ENCODE results near the gene BOLA3.
"Not testable (repeated sequence)": the region's sequence is repeated elsewhere in the genome, so short reads cannot be mapped to it uniquely, and the experiment has no call there.

Gene BOLA3

DNA sequence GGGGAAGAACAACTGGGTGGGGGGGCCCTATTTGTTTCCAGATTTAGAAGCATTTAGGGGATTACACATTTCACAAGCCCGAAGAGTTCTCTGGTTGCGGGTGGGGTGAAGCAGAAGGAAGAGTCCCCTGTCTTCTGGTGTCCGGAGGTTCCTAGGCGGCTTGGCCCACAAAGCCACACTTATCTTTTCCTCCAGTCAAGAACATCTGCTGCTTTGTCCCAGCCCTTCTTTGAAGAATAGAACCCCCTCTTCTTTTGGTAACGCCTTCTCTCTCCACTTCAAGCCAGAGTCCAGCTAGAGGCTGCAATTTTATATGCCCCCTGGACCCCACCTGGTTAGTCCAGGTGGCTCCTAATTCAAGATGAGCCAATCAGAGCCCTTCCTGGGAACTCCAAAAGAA, 15.8 kb downstream of the BOLA3 start:
- Mint-ChIP-seq H3K36me3 (ENCODE audit: low read depth) (peaks cover 16% of the 10 kb centered on the region), H3K4me3 (no peak overlapping the region), H3K4me1 (no peaks in the 10 kb centered on the region), H3K9me3 (no peaks in the 10 kb centered on the region), H3K27ac (no peak overlapping the region), H3K27me3 (peaks cover 2% of the 10 kb centered on the region)
- ATAC-seq, result no peak
- DNase-seq, result no peak

DNA sequence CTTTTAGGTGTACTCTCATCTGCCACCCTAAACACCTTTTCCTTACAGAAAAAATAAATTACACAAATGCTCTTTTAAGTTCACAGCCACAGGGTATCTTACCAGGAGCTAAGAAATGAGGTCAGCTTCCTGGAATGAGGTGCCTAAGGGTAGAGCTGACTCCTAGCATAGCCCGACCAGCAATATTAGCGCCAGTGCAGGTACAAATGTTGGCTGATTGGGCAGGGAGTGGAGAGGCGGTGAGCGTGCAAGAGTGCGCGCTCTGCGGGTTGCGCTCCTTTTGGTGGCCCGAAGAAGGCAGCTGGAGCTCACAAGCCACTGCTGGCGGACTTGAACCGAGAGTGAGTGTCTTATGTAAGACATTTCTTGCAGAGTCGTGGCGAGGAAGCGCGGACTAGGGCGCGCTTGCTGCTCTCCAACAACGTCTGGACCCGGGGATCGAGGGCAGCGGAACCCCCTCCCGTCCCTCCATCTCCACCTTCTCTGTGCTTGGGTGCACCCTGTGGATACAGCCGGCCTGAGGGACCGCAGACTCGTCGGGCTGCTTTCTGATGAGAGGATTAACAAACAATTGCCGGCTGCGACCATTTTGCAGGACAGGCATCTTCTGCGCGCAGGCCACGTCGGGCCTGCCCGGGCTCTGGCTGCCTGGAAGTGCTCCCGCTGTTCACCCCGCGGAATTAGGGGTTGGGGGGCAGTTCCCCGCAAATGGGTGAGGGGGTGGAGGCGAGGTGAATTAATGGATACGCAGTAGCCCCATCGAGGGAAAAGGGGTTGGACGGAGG, 17.3 kb downstream of the BOLA3 start:
- H3K9me3 Mint-ChIP-seq, result no peaks in the 10 kb centered on the region
- H3K27me3 Mint-ChIP-seq, result peaks cover 2% of the 10 kb centered on the region
- no peak overlapping the region for H3K27ac Mint-ChIP-seq
- no peaks in the 10 kb centered on the region for H3K4me1 Mint-ChIP-seq
- ATAC-seq (no peak), DNase-seq (no peak)
- no peak overlapping the region for H3K4me3 Mint-ChIP-seq
- peaks cover 16% of the 10 kb centered on the region for H3K36me3 Mint-ChIP-seq (ENCODE audit: low read depth)

DNA sequence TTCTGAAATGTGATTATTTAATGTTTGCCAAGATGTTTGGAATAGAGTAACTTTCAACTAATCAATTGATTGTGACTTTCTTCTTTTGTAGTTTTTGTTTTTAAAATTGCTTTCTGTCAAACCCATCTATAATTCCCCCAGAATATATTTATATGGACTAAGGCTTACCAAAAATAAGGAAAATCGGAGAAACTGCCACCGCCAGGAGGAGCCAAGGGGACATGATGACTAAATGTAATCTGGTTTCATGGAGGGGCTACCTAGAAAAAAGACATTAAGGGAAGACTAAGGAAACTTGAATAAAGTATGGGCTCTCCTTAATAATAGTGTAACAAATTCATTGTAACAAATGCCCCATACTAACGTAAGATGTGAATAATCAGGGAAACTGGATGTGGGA, 19.5 kb downstream of the BOLA3 start:
- DNase-seq (no peak), ATAC-seq (no peak)
- no peak overlapping the region for H3K4me3 Mint-ChIP-seq
- peaks cover 2% of the 10 kb centered on the region for H3K36me3 Mint-ChIP-seq (ENCODE audit: low read depth)
- no peak overlapping the region for H3K27ac Mint-ChIP-seq
- H3K27me3 Mint-ChIP-seq, result peaks cover 2% of the 10 kb centered on the region
- no peaks in the 10 kb centered on the region for H3K9me3 Mint-ChIP-seq
- no peaks in the 10 kb centered on the region for H3K4me1 Mint-ChIP-seq

DNA sequence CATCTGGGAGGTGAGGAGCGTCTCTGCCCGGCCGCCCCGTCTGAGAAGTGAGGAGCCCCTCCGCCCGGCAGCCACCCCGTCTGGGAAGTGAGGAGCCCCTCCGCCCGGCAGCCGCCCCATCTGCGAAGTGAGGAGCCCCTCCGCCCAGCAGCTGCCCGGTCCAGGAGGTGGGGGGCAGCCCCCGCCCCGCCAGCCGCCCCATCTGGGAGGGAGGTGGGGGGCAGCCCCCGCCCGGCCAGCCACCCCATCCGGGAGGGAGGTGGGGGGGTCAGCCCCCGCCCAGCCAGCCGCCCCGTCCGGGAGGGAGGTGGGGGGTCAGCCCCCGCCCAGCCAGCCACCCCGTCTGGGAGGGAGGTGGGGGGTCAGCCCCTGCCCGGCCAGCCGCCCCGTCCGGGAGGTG, 23.8 kb downstream of the BOLA3 start:
- not testable (repeated sequence) for DNase-seq, H3K27ac Mint-ChIP-seq, ATAC-seq, H3K4me1 Mint-ChIP-seq, H3K4me3 Mint-ChIP-seq, H3K27me3 Mint-ChIP-seq
- H3K36me3 Mint-ChIP-seq (ENCODE audit: low read depth), result peaks cover 11% of the 10 kb centered on the region
- peaks cover 22% of the 10 kb centered on the region for H3K9me3 Mint-ChIP-seq

DNA sequence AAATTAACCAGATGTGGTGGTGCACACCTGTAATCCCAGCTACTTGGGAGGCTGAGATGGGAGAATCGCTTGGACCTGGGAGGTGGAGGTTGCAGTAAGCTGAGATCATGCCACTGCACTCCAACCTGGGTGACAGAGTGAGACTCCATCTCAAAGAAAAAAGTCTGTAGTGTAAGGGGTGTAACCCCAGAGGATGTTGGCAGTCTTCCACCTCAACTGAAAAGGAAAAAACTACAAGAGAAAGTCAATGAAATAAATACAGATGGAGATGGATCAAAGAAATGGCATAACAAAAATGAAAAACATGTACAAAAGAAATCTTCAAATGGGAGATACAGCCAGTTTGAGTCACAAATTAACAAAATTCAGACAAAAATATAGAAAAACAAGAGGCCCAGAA, 25.9 kb downstream of the BOLA3 start:
- Mint-ChIP-seq H3K36me3 (ENCODE audit: low read depth) (peaks cover 11% of the 10 kb centered on the region), H3K9me3 (peaks cover 22% of the 10 kb centered on the region)
- H3K27me3 Mint-ChIP-seq, H3K4me3 Mint-ChIP-seq, H3K4me1 Mint-ChIP-seq, ATAC-seq, DNase-seq, H3K27ac Mint-ChIP-seq: not testable (repeated sequence)

DNA sequence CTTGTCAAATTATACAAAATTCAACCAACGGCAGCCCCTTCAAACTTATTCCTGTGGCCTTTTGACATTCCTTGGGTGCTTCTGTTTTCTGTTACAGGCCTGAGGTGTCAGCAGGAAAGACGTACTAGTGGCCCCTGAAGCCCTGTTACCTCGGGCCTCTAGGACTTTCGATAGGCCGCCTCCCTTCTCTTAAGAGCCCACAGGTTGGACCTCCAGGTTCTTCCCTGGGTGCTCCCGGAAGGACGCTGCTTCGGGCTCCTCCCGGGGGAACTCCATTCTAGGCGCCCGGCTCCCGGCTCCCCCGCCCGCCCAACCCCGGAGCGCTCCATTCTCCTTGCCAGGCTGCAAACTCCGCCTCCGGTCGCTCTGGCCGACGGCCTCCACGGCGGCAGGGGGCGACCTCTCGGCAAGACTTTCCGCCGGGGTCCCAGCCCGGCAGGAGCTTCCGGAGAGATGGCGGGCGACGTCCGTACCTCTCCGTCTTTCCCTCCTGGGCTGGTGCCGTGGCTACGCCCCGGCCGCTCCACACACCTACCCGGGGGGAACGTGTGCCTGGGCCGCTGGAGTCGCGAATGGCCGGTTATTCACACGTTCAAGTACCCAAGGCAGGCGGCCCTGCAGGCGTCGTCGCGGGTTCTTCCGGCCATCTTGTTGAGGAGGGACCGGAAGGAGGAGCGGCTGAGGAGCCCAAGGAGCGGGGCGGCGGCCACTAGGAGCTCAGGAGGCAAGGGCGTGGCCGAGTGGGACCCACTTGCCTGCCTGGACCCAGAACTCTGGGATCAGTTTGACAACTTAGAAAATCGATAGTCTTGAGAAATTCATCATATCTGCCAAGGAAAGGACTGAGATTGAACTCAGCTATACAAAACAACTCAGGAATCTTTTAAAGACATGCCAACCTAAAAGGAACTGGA, 27.5 kb downstream of the BOLA3 start:
- Mint-ChIP-seq H3K27me3 (peaks cover 7% of the 10 kb centered on the region), H3K4me1 (peaks cover 9% of the 10 kb centered on the region), H3K27ac (peak overlapping the region; percentile 83), H3K9me3 (peaks cover 22% of the 10 kb centered on the region), H3K4me3 (peak overlapping the region; percentile 85), H3K36me3 (ENCODE audit: low read depth) (peaks cover 11% of the 10 kb centered on the region)
- ATAC-seq (peak; percentile 99), DNase-seq (peak; percentile 91)

DNA sequence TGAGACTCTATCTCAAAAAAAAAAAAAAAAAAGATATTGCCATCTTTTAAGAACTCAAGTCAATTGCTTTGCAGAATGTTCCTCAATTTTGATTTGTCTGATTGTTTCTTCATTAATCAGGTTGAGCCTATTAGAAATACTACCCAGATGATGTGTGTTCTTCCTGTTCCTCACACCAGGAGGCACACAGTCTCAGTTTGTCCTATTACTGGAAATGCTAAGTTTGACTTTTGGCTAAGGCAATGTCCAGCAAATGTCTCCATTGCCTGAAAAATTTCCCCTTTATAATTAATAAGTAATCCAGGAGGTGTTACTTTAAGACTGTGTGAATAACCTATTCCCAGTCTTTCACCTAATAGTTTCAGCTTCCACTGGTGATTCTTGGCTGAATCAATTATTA, 28.4 kb downstream of the BOLA3 start:
- Mint-ChIP-seq H3K27me3 (peaks cover 8% of the 10 kb centered on the region), H3K4me1 (peaks cover 9% of the 10 kb centered on the region), H3K36me3 (ENCODE audit: low read depth) (peaks cover 11% of the 10 kb centered on the region), H3K9me3 (peaks cover 22% of the 10 kb centered on the region), H3K4me3 (no peak overlapping the region), H3K27ac (no peak overlapping the region)
- no peak for ATAC-seq
- no peak for DNase-seq

DNA sequence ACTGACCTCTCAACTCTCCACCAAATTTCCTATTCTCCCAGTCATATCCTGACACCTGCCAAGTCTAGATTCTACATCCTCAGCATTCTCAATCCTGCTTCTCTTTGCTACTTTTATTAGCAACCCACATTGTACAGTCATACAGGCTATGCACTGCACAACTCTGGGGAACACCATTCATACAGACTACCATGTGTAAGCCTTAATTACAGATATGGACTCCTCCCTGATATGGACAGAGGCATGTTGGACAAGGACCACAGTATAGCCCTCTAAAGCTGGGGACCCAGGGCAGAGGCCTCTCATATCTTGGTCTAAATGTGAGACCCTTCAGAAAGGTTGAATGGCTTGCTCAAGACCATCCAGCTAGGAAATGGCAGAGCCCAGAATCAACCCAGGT, 36.3 kb downstream of the BOLA3 start:
- ATAC-seq (no peak), DNase-seq (no peak)
- H3K4me3 Mint-ChIP-seq, result no peak overlapping the region
- H3K4me1 Mint-ChIP-seq, result no peaks in the 10 kb centered on the region
- no peak overlapping the region for H3K27ac Mint-ChIP-seq
- no peaks in the 10 kb centered on the region for H3K9me3 Mint-ChIP-seq
- H3K36me3 Mint-ChIP-seq (ENCODE audit: low read depth), result peaks cover 2% of the 10 kb centered on the region
- H3K27me3 Mint-ChIP-seq, result peaks cover 11% of the 10 kb centered on the region

DNA sequence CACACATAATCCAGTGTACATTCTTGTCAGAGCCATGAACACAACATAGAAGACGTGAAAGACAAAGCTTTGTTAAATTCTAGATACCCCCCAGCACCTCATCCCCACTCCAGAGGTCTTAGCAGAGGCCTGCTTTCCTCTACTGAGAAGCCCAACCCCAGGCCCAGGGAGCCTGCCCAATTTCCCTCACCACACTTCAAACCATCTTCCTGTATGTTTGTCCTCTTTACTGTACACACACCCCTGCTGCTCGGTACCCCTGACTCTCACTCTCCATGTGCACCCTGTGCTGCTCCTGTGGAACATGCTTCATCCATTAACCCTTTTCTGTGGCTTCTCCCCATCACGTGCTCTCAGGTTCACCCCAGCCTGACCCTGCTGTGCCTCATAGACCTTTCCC, 37.2 kb downstream of the BOLA3 start:
- ATAC-seq (no peak), DNase-seq (no peak)
- Mint-ChIP-seq H3K27me3 (peaks cover 8% of the 10 kb centered on the region), H3K36me3 (ENCODE audit: low read depth) (peaks cover 2% of the 10 kb centered on the region), H3K9me3 (no peaks in the 10 kb centered on the region), H3K4me1 (no peaks in the 10 kb centered on the region), H3K4me3 (no peak overlapping the region), H3K27ac (no peak overlapping the region)

DNA sequence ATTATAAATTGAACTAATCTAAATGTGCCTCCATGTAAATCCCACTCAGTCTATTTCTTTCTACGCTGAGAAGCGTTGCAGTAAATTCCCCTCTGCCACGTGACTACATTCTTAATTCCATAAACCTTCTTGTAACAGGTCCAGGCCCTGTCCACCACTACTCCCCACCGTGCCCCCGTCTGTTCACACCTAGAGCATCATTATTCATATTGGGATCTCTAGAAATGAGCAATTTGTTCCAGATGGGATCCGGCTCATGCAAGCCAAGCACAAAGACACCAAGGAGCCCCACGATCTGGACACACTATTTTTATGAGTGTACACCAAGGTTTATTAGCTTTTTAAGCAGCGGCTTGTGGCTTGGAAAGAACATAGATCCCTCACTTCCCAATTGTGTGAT, 38.2 kb downstream of the BOLA3 start:
- no peak for DNase-seq
- Mint-ChIP-seq H3K36me3 (ENCODE audit: low read depth) (peaks cover 2% of the 10 kb centered on the region), H3K9me3 (no peaks in the 10 kb centered on the region), H3K4me1 (no peaks in the 10 kb centered on the region), H3K4me3 (no peak overlapping the region), H3K27ac (no peak overlapping the region), H3K27me3 (peaks cover 4% of the 10 kb centered on the region)
- no peak for ATAC-seq

DNA sequence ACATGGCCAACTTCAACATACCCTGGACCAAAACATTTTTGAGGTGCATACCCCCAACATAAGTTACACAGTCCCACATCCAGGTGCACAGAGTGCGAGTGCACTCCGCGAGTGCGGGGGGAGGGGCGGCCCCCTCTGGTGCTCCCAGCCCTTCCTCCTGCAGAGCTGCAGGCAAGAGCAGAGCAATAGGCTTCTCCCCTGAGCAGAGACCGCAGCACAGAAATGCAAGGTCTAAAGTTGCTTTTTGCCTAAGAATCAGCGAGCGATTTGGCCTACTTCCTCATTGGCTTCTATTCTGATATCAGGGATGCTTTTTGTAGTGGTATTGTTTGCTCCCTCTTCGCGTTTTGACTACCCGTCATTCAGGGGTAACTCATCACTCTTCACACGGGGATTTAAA, 40.6 kb downstream of the BOLA3 start:
- H3K36me3 Mint-ChIP-seq (ENCODE audit: low read depth), result peaks cover 4% of the 10 kb centered on the region
- no peaks in the 10 kb centered on the region for H3K27me3 Mint-ChIP-seq
- H3K4me3 Mint-ChIP-seq, result no peak overlapping the region
- ATAC-seq, result no peak
- H3K4me1 Mint-ChIP-seq, result no peaks in the 10 kb centered on the region
- no peaks in the 10 kb centered on the region for H3K9me3 Mint-ChIP-seq
- no peak overlapping the region for H3K27ac Mint-ChIP-seq
- DNase-seq, result no peak

DNA sequence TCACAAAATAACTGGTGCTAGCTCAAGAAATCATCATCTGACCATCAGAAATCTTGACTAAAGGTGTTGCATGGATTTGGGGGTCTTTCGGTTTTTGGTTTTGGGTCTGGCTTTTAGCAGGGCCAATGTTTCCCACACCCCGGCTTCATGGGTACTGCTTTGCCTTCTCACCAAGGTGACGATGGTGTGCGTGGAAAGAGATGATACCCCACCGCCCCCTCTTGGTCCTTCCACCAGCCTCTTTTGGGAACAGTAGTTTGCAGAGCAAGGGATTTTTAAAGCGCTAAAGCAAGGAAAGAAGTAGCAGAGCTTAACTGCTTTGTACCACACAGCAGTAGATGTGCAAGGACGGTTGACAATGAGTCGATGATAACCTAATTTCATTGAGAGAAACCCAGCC, 42.3 kb downstream of the BOLA3 start:
- Mint-ChIP-seq H3K9me3 (no peaks in the 10 kb centered on the region), H3K4me1 (no peaks in the 10 kb centered on the region), H3K27me3 (no peaks in the 10 kb centered on the region), H3K27ac (no peak overlapping the region), H3K36me3 (ENCODE audit: low read depth) (peaks cover 7% of the 10 kb centered on the region), H3K4me3 (no peak overlapping the region)
- DNase-seq (no peak), ATAC-seq (no peak)

DNA sequence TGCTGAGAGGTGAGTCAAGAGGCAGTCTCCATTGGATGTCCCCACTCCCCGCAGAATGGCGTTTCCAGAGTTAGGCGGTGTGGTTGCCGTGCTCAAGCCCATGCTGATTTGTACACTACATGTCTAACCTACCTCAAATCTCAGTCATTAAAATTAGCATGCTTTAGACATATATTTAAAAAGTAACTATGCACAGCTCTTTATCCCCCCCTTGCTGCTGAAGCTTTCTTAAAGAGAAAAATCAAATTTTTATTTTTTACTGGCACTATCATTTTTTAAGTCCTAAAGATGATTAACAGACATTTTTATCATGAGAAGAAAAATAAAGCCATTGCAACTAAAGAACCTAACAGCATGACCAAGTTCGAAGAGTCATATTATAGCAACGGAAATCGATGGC, 42.9 kb downstream of the BOLA3 start:
- no peak for DNase-seq
- ATAC-seq, result no peak
- no peaks in the 10 kb centered on the region for H3K27me3 Mint-ChIP-seq

DNA sequence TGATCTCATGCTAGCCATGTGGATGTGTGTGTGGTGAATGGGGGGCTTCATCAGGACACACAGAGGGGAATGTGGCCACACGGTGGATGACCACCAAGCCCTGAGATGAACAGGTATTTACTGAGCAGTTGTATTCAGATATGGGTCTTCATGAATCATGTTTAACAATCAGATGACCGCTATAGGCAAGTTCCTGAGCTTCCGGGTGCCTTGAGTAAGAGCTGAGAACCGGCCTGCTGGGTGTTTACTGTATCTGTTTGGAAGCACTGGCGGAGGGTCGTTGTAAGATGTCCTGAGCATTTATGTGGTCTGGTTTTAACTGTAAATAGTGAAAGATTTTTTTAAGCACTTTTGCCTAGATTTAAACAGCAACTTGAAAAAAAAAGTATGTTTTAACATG, 43.9 kb downstream of the BOLA3 start:
- no peaks in the 10 kb centered on the region for H3K9me3 Mint-ChIP-seq
- peaks cover 18% of the 10 kb centered on the region for H3K36me3 Mint-ChIP-seq (ENCODE audit: low read depth)
- H3K4me3 Mint-ChIP-seq, result no peak overlapping the region
- no peaks in the 10 kb centered on the region for H3K27me3 Mint-ChIP-seq
- H3K27ac Mint-ChIP-seq, result no peak overlapping the region
- DNase-seq (no peak), ATAC-seq (no peak)
- no peaks in the 10 kb centered on the region for H3K4me1 Mint-ChIP-seq

More for the DNA sequence above, 42.9 kb downstream of the BOLA3 start:
- H3K4me1 Mint-ChIP-seq, result no peaks in the 10 kb centered on the region
- no peaks in the 10 kb centered on the region for H3K9me3 Mint-ChIP-seq
- H3K4me3 Mint-ChIP-seq, result no peak overlapping the region
- H3K36me3 Mint-ChIP-seq (ENCODE audit: low read depth), result peaks cover 10% of the 10 kb centered on the region
- H3K27ac Mint-ChIP-seq, result no peak overlapping the region

DNA sequence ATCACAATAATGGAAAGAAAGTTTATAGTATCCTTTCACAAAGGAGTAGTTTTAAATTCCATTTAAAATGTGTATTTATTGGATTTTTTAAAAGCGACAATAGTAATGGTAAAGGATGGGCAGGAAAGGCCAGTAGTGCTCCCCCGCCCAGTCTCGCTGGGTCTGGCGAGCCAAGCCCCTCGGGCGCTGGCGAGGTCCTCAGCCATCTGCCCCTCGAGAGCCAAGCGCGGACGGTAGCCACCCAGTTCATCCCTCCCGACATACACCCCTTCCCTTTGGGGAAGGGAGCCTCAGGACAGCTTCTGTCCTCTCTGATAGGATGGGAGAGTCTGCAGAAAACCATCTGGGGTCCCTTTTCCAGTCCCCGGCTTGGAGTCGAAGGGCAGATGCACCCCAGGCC, 45.2 kb downstream of the BOLA3 start:
- Mint-ChIP-seq H3K4me1 (no peaks in the 10 kb centered on the region), H3K27ac (no peak overlapping the region), H3K27me3 (no peaks in the 10 kb centered on the region), H3K9me3 (no peaks in the 10 kb centered on the region), H3K4me3 (no peak overlapping the region), H3K36me3 (ENCODE audit: low read depth) (peaks cover 20% of the 10 kb centered on the region)
- DNase-seq, result no peak
- no peak for ATAC-seq
